ENCODE measurements around the gene BEND3. TPM values are rescaled to one million over a fixed set of nuclear protein-coding genes. Genes with fewer than 3 reads are reported as not detected.
A peak's percentile ranks its signal among the peaks of the same experiment; 100 is the strongest.

The BEND3 gene
- polyA plus RNA-seq, 1 donor: 3.7 TPM

DNA sequence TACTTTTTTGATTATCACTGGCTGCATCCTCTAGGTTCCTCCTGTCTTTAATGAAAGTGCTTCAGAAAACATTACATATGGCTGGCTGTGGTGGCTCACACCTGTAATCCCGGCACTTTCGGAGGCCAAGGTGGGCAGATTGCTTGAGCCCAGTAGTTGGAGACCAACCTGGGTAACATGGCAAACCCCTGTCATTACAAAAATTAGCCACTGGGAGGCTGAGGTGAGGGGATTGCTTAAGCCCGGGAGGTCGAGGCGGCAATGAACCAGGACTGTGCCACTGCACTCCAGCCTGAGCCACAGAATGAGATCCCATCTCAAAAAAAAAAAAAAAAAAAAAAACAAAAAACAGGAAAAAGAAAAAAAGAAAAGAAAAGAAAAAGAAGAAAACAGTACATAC lies 35.3 kb downstream of the BEND3 start:
- no peak for DNase-seq

- DNase-seq: no peak
These were observed 35.9 kb downstream of the BEND3 start for GRCh38 chr6:107079429-107079828.

DNA sequence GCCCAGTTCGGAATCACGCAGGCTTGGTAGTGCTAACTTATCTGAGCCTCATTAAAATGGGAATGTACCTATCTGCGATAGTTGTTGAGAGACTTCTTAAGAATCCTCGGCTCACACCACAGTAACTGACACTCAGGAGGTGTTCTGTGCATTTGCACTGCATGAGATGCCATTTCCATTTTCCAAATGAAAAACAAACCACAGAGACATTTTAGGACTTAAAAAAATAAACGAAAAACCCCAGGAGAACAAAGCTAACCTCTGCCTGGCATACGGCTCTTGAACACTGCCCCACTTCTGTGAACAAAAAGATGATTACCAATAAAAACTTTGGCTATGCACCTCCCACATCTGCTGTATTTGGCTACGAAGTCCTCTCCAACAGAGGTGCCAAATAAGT lies 37.6 kb downstream of the BEND3 start:
- no peak for DNase-seq

DNA sequence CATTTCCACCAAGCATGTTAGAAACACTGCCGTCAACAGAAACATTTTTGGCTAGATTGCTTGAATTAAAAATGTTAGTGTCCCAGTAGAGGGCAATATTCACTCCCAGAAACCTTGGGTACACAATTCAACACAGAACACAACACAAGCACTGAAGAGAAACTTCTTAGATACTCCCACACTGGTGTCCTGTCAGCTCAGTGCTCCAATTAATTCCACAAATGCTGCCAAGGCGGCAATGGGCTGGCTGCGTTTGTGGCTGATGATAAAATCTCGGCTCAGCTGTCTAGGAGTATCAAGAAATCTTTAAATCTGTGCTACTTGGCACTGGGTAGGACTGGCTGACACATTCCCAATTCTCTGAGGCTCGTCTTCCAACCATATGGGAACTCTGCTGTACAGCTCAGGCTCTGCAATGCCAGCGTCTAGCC lies 39.3 kb downstream of the BEND3 start:
- DNase-seq: peak; percentile 32

GRCh38 chr6:107070686-107071085 lies 44.6 kb downstream of the BEND3 start:
- DNase-seq: no peak

DNA sequence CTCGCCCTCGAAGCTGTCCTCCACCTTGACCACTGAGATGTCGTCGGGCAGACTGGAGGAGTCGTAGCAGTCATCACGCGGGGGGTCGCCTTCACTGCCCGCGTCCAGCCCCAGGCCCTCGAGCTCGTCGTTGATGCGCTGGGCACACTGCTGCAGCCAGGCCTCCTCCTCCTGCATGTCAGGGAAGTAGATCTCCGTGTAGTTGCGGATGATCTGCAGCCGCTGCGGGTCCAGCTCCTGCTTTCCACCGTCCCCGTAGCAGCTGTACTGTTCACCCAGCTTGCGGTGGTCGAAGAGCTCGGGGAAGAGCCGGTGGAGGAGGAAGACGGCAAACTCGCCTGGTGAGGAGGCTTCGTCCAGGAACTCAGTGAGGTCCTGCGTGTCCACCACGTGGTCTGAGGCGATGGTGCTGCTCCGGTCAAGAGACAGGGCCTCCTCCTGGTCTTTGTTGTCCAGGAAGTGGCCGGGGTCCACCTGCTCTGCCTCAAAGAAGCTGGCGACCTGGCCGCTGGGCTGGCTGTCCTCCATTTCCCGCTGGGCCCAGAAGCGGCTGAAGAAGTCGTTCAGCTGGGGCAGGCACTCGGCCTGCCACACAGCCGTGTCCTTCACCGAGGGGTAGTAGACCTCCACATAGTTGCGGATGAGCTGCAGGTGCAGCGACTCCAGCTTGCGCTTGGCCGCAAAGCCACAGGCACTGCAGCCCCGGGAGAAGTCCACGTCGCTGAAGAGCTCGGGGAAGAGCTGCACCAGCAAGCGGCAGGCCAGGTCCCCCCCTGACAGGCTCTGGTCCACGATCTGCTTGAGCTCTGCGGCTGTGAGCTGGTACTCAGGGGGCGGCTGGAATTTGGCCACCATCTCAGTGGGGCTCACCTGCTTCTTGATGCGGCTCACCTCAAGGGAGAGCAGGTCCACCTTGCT lies 45.4 kb downstream of the BEND3 start:
- no peak for DNase-seq

- DNase-seq: no peak
These were observed 46.4 kb downstream of the BEND3 start for GRCh38 chr6:107068691-107069630.

DNA sequence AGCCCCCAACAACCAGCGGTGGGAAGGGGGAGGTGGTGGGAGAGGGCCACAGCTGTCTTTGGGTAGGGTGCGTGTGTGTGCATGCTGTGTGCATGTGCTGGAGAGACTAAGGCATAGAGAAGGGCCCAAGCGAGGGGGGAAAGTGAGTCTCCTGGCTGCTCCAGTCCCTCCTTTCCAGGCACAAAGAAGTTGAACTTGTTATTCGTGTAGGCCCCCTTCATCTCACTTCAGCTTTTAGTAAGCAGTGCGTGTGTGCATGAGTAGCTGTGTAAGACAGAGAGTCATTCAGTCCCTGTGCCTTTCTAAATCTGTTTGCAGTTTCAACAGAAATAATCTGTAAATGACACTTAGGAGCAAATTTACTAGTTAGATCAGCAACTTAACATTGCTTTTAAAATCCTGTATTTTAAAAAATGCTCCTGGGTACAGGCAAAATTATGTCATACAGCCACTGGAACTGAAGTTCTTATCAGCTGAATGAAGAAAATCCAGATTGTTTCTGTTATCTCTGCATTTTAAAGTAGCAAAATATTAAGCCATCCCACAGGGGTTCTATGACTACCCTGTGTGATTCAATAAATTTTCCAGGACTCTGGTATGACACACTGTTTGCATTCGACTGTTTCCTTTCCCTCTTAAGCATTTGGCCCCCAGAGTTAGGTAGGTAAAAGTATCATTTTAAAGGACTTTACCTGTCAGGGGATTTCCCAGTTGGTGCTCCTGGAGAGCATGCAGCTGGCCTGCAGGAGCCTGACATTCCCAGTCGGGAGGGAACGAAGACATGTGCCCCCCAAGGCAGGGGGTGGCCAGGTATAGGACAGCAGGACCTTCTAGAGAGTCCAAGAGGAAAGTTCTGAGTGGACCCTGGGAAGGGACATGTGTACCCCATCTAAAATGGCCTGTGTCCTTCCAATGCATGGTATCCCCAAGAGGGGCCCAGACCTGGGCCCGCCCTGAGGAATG lies 48.3 kb downstream of the BEND3 start:
- DNase-seq: no peak

GRCh38 chr6:107064579-107065065 lies 50.7 kb downstream of the BEND3 start:
- DNase-seq: no peak

DNA sequence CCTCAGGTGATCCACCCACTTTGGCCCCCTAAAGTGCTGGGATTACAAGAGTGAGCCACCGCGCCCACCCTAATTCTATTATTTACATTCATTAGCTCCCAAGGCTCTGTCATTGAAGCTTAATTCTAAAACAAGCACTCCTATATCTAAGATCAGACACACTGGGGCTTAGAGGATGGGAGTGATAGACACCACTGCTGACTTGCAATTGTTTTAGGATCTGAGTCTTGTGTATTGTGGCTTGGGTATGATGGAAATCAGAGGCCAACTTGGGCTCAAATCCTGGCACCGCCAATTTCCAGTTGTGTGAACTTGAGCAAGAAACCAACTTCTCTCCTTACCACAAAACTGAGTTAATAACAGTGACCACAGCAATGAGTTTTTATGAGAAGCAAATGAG lies 52.6 kb downstream of the BEND3 start:
- no peak for DNase-seq

GRCh38 chr6:107061125-107062020 lies 53.9 kb downstream of the BEND3 start:
- DNase-seq: no peak

DNA sequence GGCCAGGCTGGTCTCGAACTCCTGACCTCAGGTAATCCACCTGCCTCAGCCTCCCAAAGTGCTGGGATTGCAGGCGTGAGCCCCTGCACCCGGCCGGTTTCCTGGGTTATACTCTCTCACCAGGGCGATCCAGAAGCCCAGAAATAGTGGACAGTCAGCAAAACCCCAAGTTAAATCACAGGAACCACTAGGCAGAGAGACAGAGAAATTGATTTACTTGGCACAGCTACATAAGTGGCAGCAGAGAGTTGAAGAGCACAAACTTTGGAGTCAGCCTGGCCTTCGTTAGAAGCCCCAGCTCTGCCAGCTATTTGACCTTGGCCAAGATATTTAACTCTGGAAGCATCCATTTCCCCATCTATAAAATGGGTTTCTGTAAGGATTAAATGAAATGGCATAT lies 54.6 kb downstream of the BEND3 start:
- DNase-seq: no peak

GRCh38 chr6:107059606-107060005 lies 55.7 kb downstream of the BEND3 start:
- DNase-seq: no peak

GRCh38 chr6:107057679-107058078 lies 57.6 kb downstream of the BEND3 start:
- no peak for DNase-seq

- DNase-seq: no peak
These were observed 58.5 kb downstream of the BEND3 start for GRCh38 chr6:107056796-107057195.

DNA sequence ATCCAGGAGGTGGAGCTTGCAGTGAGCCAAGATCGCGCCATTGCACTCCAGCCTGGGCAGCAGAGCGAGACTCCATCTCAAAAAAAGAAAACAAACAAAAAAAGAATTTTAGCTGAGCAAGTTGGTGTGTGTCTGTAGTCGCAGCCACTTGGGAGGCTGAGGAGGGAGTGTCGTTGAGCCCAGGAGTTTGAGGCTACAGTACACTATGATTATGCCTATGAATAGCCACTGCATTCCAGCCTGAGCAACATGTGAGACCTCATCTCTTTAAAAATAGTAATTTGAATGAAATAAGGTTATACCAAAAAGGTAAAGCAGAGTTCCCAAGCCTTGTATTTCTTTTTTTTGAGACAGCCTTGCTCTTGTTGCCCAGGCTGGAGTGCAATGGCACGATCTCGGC lies 67.5 kb downstream of the BEND3 start:
- no peak for DNase-seq

- peak; percentile 45 for DNase-seq
These were observed 69.3 kb downstream of the BEND3 start for GRCh38 chr6:107045826-107046675.

GRCh38 chr6:107033126-107033525 lies 82.2 kb downstream of the BEND3 start:
- DNase-seq: no peak

- DNase-seq: no peak
These were observed 83.3 kb downstream of the BEND3 start for GRCh38 chr6:107032051-107032450.

- DNase-seq: no peak
These were observed 85.2 kb downstream of the BEND3 start for GRCh38 chr6:107030151-107030550.
